Measurements from ENCODE around the gene ELK1. TPM values are rescaled to one million over a fixed set of nuclear protein-coding genes. Genes with fewer than 3 reads are reported as not detected.

Gene ELK1
- total and polyA plus RNA-seq, 3 donors from 2014 or later: 70.9 to 114 (median 102) TPM

DNA sequence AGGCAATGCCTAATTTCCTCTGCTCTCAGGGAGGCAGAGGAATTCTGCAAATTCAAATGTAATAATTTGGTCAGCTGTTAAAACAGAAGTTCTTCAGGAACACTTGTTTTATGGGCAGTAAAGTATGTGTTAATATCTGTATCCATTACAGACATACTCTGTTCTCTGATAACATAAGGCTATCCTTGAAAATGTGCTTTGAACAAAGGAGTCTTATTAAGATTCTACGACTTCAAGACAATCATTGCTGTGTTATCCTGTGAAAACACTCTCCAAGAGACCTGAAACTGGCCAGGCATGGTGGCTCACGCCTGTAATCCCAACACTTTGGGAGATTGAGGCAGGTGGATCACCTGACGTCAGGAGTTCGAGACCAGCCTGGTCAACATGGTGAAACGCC is 18.7 kb downstream of the ELK1 start:
- WGBS, 2 donors: 59 to 74% methylated on average over 4 to 5 of the region's 5 CpGs
- TF ChIP-seq, protein P1, sequence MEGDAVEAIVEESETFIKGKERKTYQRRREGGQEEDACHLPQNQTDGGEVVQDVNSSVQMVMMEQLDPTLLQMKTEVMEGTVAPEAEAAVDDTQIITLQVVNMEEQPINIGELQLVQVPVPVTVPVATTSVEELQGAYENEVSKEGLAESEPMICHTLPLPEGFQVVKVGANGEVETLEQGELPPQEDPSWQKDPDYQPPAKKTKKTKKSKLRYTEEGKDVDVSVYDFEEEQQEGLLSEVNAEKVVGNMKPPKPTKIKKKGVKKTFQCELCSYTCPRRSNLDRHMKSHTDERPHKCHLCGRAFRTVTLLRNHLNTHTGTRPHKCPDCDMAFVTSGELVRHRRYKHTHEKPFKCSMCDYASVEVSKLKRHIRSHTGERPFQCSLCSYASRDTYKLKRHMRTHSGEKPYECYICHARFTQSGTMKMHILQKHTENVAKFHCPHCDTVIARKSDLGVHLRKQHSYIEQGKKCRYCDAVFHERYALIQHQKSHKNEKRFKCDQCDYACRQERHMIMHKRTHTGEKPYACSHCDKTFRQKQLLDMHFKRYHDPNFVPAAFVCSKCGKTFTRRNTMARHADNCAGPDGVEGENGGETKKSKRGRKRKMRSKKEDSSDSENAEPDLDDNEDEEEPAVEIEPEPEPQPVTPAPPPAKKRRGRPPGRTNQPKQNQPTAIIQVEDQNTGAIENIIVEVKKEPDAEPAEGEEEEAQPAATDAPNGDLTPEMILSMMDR (IDR thresholded peaks at IDR 0.05): no peak
- TF ChIP-seq POLR2A (IDR thresholded peaks at IDR 0.05): no peak
- Histone ChIP-seq H3K4me1 (no peaks in the 10 kb centered on the region), H3K36me3 (ENCODE audit: low read depth, missing control alignments) (no peaks in the 10 kb centered on the region), H3K4me3 (no peak overlapping the region), H3K27ac (no peak overlapping the region), H3K27me3 (no peaks in the 10 kb centered on the region), H3K9me3 (no peaks in the 10 kb centered on the region)
- DNase-seq: no peak
- intact Hi-C loops (cut with DNase I; ENCODE audit: low total_unique reads): no loop called here

DNA sequence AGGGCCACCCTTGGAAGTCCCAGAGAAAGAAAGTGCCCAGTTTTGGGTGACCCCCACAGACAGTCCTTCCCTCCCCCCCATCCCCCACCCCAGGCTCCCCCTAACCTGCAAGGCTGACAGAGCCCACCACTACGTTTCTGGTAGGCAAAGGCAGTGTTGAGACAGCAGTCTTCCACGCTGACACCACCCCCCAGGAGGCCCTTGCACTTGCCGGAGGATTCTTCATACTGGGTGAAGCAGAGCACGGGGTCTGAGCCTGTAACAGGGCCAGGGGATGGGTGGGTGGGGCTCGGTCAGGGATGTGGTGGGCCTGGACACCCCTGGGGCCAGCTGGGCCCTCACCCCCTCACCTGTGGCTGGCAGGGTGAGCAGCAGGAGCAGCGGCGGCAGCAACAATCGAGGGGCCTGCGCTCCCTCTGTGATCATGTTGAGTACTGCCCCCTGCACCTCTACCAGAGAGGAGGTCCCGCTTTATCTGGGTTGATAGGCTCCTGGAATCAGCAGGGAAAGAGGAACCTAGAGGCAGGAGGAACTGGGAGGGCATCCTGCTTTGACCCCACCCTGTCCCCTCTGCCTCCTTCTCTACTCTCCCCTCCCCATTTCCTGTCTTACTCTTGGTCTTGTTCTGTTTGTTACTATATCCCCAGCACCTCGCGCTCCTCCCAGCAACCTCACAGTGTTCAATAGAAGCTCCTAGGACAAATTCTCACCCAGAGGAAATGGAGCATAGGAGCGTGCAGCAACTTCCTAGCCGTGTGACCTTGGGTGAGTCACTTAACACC is 20.8 kb downstream of the ELK1 start, which contains the start of gene CFP:
Gene CFP (minus strand): TSS at position 512 of the 782 bp plus-strand sequence. CDS start 86 bp downstream, at position 426.
- Histone ChIP-seq H3K4me1 (no peaks in the 10 kb centered on the region), H3K36me3 (ENCODE audit: low read depth, missing control alignments) (no peaks in the 10 kb centered on the region), H3K27ac (no peak within 1 kb of the TSS), H3K9me3 (no peaks in the 10 kb centered on the region), H3K27me3 (no peaks in the 10 kb centered on the region), H3K4me3 (no peak within 1 kb of the TSS)
- intact Hi-C loops (cut with DNase I; ENCODE audit: low total_unique reads): no loop called here
- no peak for DNase-seq
- 62 to 68% methylated on average over 4 to 5 of the region's 14 CpGs for WGBS, 2 donors
- TF ChIP-seq, protein P1 (IDR thresholded peaks at IDR 0.05): no peak
- TF ChIP-seq POLR2A (IDR thresholded peaks at IDR 0.05): no peak

DNA sequence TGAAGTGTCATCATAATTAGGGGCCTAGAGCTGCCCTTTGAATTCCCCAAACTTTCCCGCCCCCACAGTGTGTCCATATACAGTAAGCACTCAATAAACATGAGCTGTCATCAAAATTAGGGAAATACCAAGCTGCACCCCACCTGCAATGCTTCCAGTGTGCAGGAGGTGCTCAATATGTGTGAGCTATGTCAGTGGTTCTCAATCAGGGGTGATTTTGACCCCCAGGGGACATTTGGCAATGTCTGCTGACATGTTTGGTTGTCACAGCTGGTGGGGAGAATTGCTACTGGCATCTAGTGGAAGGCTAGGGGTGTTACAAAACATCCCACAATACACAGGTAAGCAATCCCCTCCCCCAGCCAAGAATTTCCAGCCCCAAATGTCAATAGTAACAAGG is 21.4 kb downstream of the ELK1 start:
- Histone ChIP-seq H3K9me3 (no peaks in the 10 kb centered on the region), H3K4me1 (no peaks in the 10 kb centered on the region), H3K4me3 (no peak overlapping the region), H3K27ac (no peak overlapping the region), H3K36me3 (ENCODE audit: low read depth, missing control alignments) (no peaks in the 10 kb centered on the region), H3K27me3 (no peaks in the 10 kb centered on the region)
- no peak for TF ChIP-seq POLR2A (IDR thresholded peaks at IDR 0.05)
- TF ChIP-seq, protein P1 (IDR thresholded peaks at IDR 0.05): no peak
- 83 to 100% methylated on average over 1 of the region's 1 CpG for WGBS, 2 donors
- DNase-seq: no peak
- intact Hi-C loops (cut with DNase I; ENCODE audit: low total_unique reads): no loop called here

DNA sequence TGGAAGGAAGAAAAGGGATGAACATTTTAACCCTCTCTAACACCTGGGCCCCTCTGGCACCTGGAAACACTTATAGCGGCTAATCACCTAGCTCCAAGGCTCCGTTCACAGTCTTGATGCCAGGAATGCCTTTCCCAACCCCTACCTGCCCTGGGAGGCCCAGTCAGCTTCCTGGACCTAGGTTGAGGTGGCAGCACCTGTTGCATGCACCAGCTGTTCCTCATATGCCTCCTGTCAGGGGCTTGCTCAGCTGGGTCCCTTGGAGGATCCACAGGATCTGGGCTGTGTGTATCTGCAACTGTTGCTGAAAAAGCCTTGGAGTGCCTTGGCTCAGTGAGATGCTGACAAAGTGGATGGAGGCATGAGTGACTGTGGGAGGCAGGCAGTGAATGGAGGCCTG is 25.0 kb downstream of the ELK1 start:
- no peak overlapping the region for H3K4me3 ChIP-seq
- TF ChIP-seq, protein P1 (IDR thresholded peaks at IDR 0.05): no peak
- no peak for TF ChIP-seq POLR2A (IDR thresholded peaks at IDR 0.05)
- H3K9me3 ChIP-seq: no peaks in the 10 kb centered on the region
- no peaks in the 10 kb centered on the region for H3K4me1 ChIP-seq
- intact Hi-C loops (cut with DNase I; ENCODE audit: low total_unique reads): no loop called here
- H3K36me3 ChIP-seq (ENCODE audit: low read depth, missing control alignments): no peaks in the 10 kb centered on the region
- DNase-seq: no peak
- 94% methylated on average over 2 of the region's 2 CpGs; no CpG with 5 or more reads in 1 of the 2 donors for WGBS, 2 donors
- no peaks in the 10 kb centered on the region for H3K27me3 ChIP-seq
- no peak overlapping the region for H3K27ac ChIP-seq

Measured in testis (tissue), 3 donors.